Hypothalamus (tissue), 51 donors: ENCODE results near the gene RPP25L.
"Not testable (repeated sequence)": the region's sequence is repeated elsewhere in the genome, so short reads cannot be mapped to it uniquely, and the experiment has no call there.

Source experiments
- DNase-seq, 51 donors: peaks; one replicate each; lab custom pipeline; 2025; lab: John Stamatoyannopoulos, UW

Gene RPP25L

DNA sequence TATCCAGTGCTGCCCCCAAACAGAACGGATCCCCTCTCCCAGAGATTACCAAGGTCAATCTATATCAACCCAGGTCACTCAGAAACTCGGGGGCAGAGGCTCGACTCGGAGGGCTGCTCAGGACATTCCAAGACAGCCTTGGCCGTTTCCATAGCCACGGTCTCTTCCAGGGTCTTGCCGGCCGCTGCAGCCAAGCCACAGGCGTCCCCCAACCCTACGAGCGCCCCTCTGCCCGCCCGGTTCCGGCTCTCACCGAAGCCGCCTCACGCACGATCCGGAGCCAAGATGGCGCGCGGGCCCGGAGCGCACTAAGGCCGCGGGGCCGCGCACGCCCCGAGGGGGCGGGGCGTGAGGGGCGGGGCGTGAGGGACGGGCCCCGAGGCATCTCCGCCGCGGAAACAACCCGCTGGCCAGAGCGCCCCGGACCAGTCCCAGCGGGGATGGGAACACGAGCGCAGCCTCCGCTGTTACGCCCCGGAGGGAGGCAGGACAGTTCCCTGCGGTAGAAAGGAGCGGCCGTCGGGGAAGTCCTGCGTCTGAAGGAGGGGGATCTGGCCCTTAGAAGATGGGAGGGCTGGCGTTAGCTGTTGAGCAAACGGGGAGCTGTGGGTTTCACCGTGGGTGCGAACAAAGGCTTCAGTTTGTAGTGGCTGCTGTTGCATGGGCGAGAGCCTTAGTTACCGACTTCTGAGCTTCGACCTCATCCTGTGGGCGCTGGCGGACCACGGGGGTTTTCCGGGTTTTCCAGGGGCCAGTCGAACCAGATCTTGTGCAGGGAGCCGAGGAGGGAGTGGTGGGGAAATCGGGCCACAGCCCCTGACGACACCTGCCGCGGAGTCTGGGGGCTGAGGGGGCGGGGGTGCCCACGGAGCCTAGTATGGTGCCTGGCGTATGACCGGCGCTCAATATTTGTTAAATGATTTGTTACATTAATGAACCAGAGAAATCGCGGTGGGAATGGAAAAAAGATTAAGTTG, at the start of gene RPP25L:
Gene RPP25L (minus strand): TSS at position 287 of the 977 bp plus-strand sequence. CDS start 801 bp downstream, outside the sequence.
- peak in 50 of 51 donors; percentile 29 to 88 (median 70) for DNase-seq

GRCh38 chr9:34659592-34660253, 47.8 kb upstream of the RPP25L start:
- no peak for DNase-seq

- DNase-seq: no peak
Observed at GRCh38 chr9:34658461-34658860, 46.6 kb upstream of the RPP25L start.

GRCh38 chr9:34656992-34657391, 45.1 kb upstream of the RPP25L start:
- no peak for DNase-seq

DNA sequence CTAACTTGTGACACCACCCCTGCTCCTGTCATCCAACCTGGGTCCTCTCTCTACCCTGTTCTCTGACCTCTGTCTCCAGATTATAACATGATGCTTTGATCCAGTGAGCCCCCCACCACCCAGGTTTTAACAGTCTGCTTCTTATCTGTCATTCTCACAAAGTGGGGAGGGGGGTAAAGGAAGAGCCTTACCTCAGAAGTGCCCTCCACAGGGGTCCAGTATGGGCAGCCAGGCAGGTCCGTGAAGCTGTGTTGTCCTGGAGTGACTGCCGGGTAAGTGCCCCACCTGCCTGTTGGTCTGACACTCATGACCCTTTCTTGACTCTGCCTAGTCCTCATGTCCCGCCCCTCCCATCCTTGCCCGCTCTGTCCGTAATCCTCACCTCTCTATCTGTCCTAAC, 43.5 kb upstream of the RPP25L start:
- no peak for DNase-seq

DNA sequence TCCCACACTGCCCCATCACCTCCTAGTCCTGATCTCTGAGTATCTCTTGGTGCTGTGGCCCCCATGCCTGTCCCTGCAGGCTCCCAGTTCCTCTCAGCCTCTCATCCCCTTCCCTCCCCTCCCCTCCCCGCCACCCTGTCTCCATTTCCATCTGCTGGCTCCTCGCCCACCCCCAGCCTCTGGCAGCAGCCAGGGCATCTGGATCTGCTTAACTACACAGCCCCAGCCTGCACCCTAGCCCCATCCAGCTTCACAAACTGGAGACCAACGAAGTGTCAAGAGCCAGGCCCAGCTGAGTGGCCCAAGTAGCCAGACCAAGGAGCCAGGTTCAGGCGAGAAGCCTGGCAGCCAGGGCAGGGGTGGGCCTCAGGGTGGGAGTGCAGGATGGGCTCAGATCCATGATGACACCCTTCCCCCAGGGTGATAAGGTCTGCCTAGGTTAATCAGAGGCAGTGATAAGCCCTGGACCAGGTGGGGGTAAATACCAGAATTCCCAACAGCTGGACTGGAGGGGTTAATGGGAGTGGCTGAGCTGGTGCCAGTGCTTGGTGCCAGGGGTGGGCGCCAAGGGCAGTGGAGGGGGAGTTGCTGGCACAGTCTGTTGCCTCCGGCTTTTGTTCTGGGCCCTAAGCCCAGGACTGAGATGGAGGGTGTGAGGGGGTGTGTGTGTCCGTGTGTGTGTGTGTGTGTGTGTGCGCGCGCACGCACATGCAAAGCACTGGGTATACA, 42.6 kb upstream of the RPP25L start:
- DNase-seq: peak in 49 of 51 donors; percentile 17 to 83 (median 62)

GRCh38 chr9:34653151-34654072, 41.5 kb upstream of the RPP25L start:
- DNase-seq: peak in 5 of 51 donors; percentile 7 to 30 (median 23)

- peak in 1 of 51 donors; percentile 31 for DNase-seq
Observed at GRCh38 chr9:34652602-34653000, 40.7 kb upstream of the RPP25L start.

- DNase-seq: peak in 50 of 51 donors; percentile 16 to 92 (median 74)
Observed at GRCh38 chr9:34651876-34652601, 40.1 kb upstream of the RPP25L start, which contains the start of gene IL11RA. IL11RA (plus strand) TSS chr9:34652185; CDS start chr9:34655218, 3,033 bp downstream.

- no peak for DNase-seq
Observed at GRCh38 chr9:34651321-34651720, 39.4 kb upstream of the RPP25L start.

- DNase-seq: peak in 24 of 51 donors; percentile 6 to 54 (median 37)
Observed at GRCh38 chr9:34650816-34651215, 38.9 kb upstream of the RPP25L start.

DNA sequence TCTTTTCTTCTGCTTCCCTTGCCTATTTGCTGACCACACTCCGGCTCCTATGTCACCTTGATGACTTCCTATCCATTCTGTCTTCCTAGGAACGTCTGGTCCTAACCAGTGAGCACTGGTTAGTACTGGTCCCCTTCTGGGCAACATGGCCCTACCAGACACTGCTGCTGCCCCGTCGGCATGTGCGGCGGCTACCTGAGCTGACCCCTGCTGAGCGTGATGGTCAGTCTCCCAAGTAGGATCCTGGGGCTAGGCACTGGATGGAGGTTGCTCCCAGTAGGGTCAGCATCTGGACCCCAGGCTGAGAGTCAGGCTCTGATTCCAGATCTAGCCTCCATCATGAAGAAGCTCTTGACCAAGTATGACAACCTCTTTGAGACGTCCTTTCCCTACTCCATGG, 36.8 kb upstream of the RPP25L start:
- no peak for DNase-seq

GRCh38 chr9:34647651-34648050, 35.8 kb upstream of the RPP25L start:
- no peak for DNase-seq

- peak in 1 of 51 donors; percentile 45 for DNase-seq
Observed at GRCh38 chr9:34647084-34647403, 35.1 kb upstream of the RPP25L start.

GRCh38 chr9:34646211-34647083, 34.5 kb upstream of the RPP25L start, which contains the start of gene GALT:
GALT (plus strand) TSS chr9:34646675; CDS start chr9:34646705, 30 bp downstream.
- DNase-seq: peak; percentile 45 to 94 (median 87)

- no peak for DNase-seq
Observed at GRCh38 chr9:34644766-34645314, 32.9 kb upstream of the RPP25L start.

DNA sequence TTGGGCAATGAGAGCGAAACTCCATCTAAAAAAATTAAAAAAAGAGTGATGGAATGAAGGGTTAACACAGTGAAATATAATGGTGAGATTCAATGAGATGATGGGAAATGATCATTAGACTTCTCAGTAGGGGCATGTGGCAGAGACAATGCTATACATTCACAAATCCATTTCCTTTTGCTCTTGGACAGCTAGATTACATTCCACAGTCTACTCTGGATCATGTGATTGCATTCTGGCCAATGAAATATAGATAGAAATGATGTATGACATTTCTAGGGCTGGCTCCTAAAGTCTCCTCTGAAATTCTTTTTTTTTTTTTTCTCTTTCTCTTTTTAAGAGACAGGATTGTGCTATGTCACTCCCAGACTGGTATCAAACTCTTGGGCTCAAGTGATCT, 30.8 kb upstream of the RPP25L start:
- no peak for DNase-seq

GRCh38 chr9:34639322-34639721, 27.4 kb upstream of the RPP25L start:
- not testable (repeated sequence) for DNase-seq
